ENCODE data around the gene CYP24A1. TPM values are rescaled to one million over a fixed set of nuclear protein-coding genes. Genes with fewer than 3 reads are reported as not detected.
A peak's percentile ranks its signal among the peaks of the same experiment; 100 is the strongest.

The CYP24A1 gene
- total and polyA plus RNA-seq, 2 of the 13 experiments (the other 11 are each of a cell fraction or from before 2014, with no cell fraction given): 9.4 to 32.7 TPM

DNA sequence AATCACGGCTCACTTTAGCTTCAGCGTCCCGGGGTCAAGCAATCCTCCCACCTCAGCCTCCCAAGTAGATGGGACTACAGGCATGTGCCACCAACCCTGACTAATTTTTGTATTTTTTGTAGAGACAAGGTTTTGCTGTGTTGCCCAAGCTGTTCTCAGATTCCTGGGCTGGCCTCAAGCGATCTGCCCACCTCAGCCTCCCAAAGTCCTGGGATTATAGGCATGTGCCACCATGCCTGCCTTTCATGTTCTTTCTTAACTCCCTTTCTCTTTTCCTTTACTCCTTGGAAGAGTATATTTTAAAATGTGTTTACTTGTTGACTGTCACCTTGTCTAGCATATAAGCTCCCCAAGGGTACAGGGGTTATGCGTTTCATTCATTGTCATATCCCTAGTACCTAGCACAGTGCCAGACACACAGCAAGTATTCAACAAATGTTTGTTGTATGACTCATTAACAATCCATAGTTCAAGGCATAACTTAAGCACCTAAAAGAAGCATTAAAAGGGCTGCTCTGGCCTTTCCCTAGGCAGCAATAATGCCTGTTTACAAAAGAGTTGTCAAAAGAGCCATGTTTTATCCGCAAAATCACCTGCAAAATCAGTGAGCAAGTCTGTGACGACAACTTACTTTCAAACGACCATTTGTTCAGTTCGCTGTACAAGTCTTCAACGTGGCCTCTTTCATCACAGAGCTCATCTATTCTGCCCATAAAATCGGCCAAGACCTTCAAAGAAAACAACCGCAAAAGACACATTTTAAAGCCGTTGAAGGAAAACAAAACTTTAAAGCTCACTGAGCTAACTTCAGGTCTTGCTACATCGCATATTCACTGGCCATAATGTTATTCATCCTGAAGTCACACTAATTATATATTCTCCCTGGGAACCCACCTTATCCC, 4.6 kb downstream of the CYP24A1 start (continued):
- TF ChIP-seq ZNF780A (CRISPR knock-in tag; IDR thresholded peaks at IDR 0.05) (no peak), ZNF136 (CRISPR knock-in tag; IDR thresholded peaks at IDR 0.05; ENCODE audit: low read depth) (no peak), SRSF4 (IDR thresholded peaks at IDR 0.05; ENCODE audit: low read depth, low read length, poor library complexity, severe bottlenecking) (no peak), ZNF678 (CRISPR knock-in tag; IDR thresholded peaks at IDR 0.05) (no peak), KAT8 (CRISPR knock-in tag; IDR thresholded peaks at IDR 0.05) (0 out of 2 replicates have a peak, but pooled peaks have one; percentile 24), ZNF839 (CRISPR knock-in tag; IDR thresholded peaks at IDR 0.05; ENCODE audit: borderline replicate concordance) (no peak), NFE2 (CRISPR knock-in tag; IDR thresholded peaks at IDR 0.05) (no peak), ZMYM3 (CRISPR knock-in tag; IDR thresholded peaks at IDR 0.05) (peak; percentile 74; the same call in 1 of the 2 replicates), ZNF552 (CRISPR knock-in tag; IDR thresholded peaks at IDR 0.05; ENCODE audit: borderline replicate concordance) (no peak), ZNF878 (CRISPR knock-in tag; IDR thresholded peaks at IDR 0.05) (peak; percentile 79; the same call in 1 of the 2 replicates), IKZF1 (IDR thresholded peaks at IDR 0.05) (no peak), BRCA1 (CRISPR knock-in tag; IDR thresholded peaks at IDR 0.05) (no peak), ZNF230 (CRISPR knock-in tag; IDR thresholded peaks at IDR 0.05) (no peak), SMARCE1 (IDR thresholded peaks at IDR 0.05; ENCODE audit: borderline replicate concordance) (0 out of 2 replicates have a peak, but pooled peaks have one; percentile 25), KDM2A (CRISPR knock-in tag; IDR thresholded peaks at IDR 0.05; ENCODE audit: borderline replicate concordance, low read depth) (no peak), ZNF3 (CRISPR knock-in tag; IDR thresholded peaks at IDR 0.05) (peak; percentile 96), ZC3H4 (CRISPR knock-in tag; IDR thresholded peaks at IDR 0.05; ENCODE audit: borderline replicate concordance) (no peak), MATR3 (CRISPR knock-in tag; IDR thresholded peaks at IDR 0.05) (no peak), SATB2 (CRISPR knock-in tag; IDR thresholded peaks at IDR 0.05) (no peak), HNF4A (CRISPR knock-in tag; IDR thresholded peaks at IDR 0.05) (peak; percentile 25), ZNF256 (CRISPR knock-in tag; conservative IDR thresholded peaks at IDR 0.05) (no peak), JUN (CRISPR knock-in tag; IDR thresholded peaks at IDR 0.05) (peak; percentile 65; the same call in 1 of the 2 replicates), SKI (IDR thresholded peaks at IDR 0.05; ENCODE audit: partially characterized antibody) (no peak), ZNF782 (CRISPR knock-in tag; IDR thresholded peaks at IDR 0.05; ENCODE audit: borderline replicate concordance) (no peak), ZNF607 (CRISPR knock-in tag; IDR thresholded peaks at IDR 0.05; ENCODE audit: borderline replicate concordance) (no peak), TGIF2 (CRISPR knock-in tag; IDR thresholded peaks at IDR 0.05) (no peak), GTF3A (CRISPR knock-in tag; conservative IDR thresholded peaks at IDR 0.05) (no peak), ZNF720 (CRISPR knock-in tag; IDR thresholded peaks at IDR 0.05) (no peak)
- TF ChIP-seq, protein P1, sequence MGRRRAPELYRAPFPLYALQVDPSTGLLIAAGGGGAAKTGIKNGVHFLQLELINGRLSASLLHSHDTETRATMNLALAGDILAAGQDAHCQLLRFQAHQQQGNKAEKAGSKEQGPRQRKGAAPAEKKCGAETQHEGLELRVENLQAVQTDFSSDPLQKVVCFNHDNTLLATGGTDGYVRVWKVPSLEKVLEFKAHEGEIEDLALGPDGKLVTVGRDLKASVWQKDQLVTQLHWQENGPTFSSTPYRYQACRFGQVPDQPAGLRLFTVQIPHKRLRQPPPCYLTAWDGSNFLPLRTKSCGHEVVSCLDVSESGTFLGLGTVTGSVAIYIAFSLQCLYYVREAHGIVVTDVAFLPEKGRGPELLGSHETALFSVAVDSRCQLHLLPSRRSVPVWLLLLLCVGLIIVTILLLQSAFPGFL (CRISPR knock-in tag; IDR thresholded peaks at IDR 0.05): no peak
- TF ChIP-seq, protein P2, sequence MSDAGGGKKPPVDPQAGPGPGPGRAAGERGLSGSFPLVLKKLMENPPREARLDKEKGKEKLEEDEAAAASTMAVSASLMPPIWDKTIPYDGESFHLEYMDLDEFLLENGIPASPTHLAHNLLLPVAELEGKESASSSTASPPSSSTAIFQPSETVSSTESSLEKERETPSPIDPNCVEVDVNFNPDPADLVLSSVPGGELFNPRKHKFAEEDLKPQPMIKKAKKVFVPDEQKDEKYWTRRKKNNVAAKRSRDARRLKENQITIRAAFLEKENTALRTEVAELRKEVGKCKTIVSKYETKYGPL (CRISPR knock-in tag; IDR thresholded peaks at IDR 0.05): no peak
